ENCODE data around the gene FPR2. TPM values are rescaled to one million over a fixed set of nuclear protein-coding genes. Genes with fewer than 3 reads are reported as not detected.

Gene FPR2
- total RNA-seq, 2 experiments from 2014 or later, result not detected

DNA sequence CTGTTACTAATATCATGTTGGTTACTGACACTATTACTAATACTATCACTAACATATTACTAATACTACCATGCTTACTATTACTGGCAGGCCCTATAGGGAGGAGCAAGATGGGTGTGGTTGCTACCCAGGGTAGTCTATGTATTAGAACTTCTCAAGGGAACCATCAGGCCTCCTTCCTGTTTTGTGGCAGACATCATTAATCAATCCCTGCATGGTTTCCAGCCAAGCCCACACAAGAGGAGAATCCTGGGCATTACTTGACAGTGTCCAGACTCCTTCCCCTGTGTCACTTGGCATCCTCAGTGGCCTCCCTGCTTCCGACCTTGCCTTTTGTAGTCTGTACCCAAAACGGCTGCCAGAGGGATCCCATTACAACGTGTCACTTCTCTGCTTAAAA lies 46.1 kb upstream of the FPR2 start:
- POLR2A ChIA-PET, result no interaction called here
- CTCF ChIA-PET (ENCODE audit: unreplicated experiment), result no interaction called here
- no peaks in the 10 kb centered on the region for H4K20me1 ChIP-seq (ENCODE audit: insufficient read depth, low read length)
- DNase-seq (ENCODE audit: low spot score), result peak; percentile 18
- H3K79me2 ChIP-seq (ENCODE audit: insufficient read depth, low read depth, low read length), result no peaks in the 10 kb centered on the region
- no peaks in the 10 kb centered on the region for H3K9me3 ChIP-seq (ENCODE audit: low read length)
- H2AFZ ChIP-seq (ENCODE audit: low read length), result no peak overlapping the region
- no peak overlapping the region for H3K4me2 ChIP-seq (ENCODE audit: low read length)
- no peak overlapping the region for H3K4me3 ChIP-seq (ENCODE audit: low read depth, low read length, poor library complexity, severe bottlenecking)
- H3K4me1 ChIP-seq (ENCODE audit: insufficient read depth, low read length, poor library complexity, severe bottlenecking), result peaks cover 33% of the 10 kb centered on the region
- no TSS peak for BruUV-seq (replicated peaks)
- H3K36me3 ChIP-seq (ENCODE audit: insufficient read depth, low read length), result no peaks in the 10 kb centered on the region
- intact Hi-C loops (cut with micrococcal nuclease; ENCODE audit: unreplicated experiment), result no loop called here
- TF ChIP-seq, protein P1, sequence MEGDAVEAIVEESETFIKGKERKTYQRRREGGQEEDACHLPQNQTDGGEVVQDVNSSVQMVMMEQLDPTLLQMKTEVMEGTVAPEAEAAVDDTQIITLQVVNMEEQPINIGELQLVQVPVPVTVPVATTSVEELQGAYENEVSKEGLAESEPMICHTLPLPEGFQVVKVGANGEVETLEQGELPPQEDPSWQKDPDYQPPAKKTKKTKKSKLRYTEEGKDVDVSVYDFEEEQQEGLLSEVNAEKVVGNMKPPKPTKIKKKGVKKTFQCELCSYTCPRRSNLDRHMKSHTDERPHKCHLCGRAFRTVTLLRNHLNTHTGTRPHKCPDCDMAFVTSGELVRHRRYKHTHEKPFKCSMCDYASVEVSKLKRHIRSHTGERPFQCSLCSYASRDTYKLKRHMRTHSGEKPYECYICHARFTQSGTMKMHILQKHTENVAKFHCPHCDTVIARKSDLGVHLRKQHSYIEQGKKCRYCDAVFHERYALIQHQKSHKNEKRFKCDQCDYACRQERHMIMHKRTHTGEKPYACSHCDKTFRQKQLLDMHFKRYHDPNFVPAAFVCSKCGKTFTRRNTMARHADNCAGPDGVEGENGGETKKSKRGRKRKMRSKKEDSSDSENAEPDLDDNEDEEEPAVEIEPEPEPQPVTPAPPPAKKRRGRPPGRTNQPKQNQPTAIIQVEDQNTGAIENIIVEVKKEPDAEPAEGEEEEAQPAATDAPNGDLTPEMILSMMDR (conservative IDR thresholded peaks at IDR 0.05; ENCODE audit: low read length), result no peak
- no peak for TF ChIP-seq EZH2phosphoT487 (IDR thresholded peaks at IDR 0.05; ENCODE audit: borderline replicate concordance, low read depth, low read length)
- H3K27ac ChIP-seq (ENCODE audit: low read depth, low read length, poor library complexity, severe bottlenecking), result no peak overlapping the region
- no peaks in the 10 kb centered on the region for H3K9me2 ChIP-seq (ENCODE audit: insufficient read depth, low read length)

DNA sequence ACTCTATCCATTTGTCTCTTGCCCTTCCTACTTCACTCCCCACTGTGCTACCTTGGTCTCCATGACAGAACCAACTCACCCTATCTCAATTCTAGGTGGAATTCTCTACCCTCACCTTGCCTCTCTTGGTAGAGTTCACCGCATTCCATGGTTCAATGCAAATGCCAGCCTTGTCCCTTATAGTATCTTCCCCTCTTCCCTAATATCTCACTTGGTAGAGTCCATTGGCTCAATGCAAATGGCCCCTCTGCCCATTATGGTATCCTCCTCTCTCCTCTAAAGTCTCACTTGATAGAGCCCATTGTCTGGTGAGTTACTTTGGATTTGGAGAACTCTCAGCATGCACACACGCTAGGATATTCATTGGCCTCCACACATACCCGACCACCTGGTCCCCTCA lies 45.1 kb upstream of the FPR2 start:
- H3K9me3 ChIP-seq (ENCODE audit: low read length), result no peaks in the 10 kb centered on the region
- TF ChIP-seq EZH2phosphoT487 (IDR thresholded peaks at IDR 0.05; ENCODE audit: borderline replicate concordance, low read depth, low read length), result no peak
- TF ChIP-seq, protein P1 (conservative IDR thresholded peaks at IDR 0.05; ENCODE audit: low read length), result no peak
- CTCF ChIA-PET (ENCODE audit: unreplicated experiment), result no interaction called here
- H3K79me2 ChIP-seq (ENCODE audit: insufficient read depth, low read depth, low read length), result no peaks in the 10 kb centered on the region
- no peak overlapping the region for H3K4me3 ChIP-seq (ENCODE audit: low read depth, low read length, poor library complexity, severe bottlenecking)
- no peak for DNase-seq (ENCODE audit: low spot score)
- no peaks in the 10 kb centered on the region for H3K9me2 ChIP-seq (ENCODE audit: insufficient read depth, low read length)
- H4K20me1 ChIP-seq (ENCODE audit: insufficient read depth, low read length), result no peaks in the 10 kb centered on the region
- peaks cover 23% of the 10 kb centered on the region for H3K4me1 ChIP-seq (ENCODE audit: insufficient read depth, low read length, poor library complexity, severe bottlenecking)
- no peak overlapping the region for H3K27ac ChIP-seq (ENCODE audit: low read depth, low read length, poor library complexity, severe bottlenecking)
- H3K4me2 ChIP-seq (ENCODE audit: low read length), result no peak overlapping the region
- POLR2A ChIA-PET, result no interaction called here
- H2AFZ ChIP-seq (ENCODE audit: low read length), result no peak overlapping the region
- intact Hi-C loops (cut with micrococcal nuclease; ENCODE audit: unreplicated experiment), result no loop called here
- no peaks in the 10 kb centered on the region for H3K36me3 ChIP-seq (ENCODE audit: insufficient read depth, low read length)
- no TSS peak for BruUV-seq (replicated peaks)

DNA sequence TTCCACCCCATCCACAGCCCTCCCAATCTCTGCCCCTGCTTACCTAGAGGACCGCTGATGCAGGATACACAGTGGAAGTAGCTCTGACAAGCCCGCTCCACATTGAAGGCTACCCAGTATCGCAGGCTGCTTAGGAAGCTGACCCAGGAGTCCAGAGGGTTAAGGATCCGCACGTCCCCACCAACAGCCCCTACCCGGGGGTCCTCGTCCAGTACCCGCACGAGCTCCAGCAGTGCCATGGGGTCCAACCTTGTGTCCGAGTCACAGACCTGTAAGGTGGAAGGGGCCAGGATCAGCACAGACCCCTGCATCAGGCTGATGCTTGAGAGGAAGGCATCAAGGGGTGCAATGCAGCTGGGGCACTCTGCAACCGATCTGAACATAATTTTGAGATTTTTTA lies 44.1 kb upstream of the FPR2 start:
- H3K4me3 ChIP-seq (ENCODE audit: low read depth, low read length, poor library complexity, severe bottlenecking), result no peak overlapping the region
- H3K4me2 ChIP-seq (ENCODE audit: low read length), result no peak overlapping the region
- H4K20me1 ChIP-seq (ENCODE audit: insufficient read depth, low read length), result no peaks in the 10 kb centered on the region
- no peak overlapping the region for H3K27ac ChIP-seq (ENCODE audit: low read depth, low read length, poor library complexity, severe bottlenecking)
- H3K4me1 ChIP-seq (ENCODE audit: insufficient read depth, low read length, poor library complexity, severe bottlenecking), result peaks cover 15% of the 10 kb centered on the region
- no peak overlapping the region for H2AFZ ChIP-seq (ENCODE audit: low read length)
- TF ChIP-seq, protein P1 (conservative IDR thresholded peaks at IDR 0.05; ENCODE audit: low read length), result no peak
- no peak for TF ChIP-seq EZH2phosphoT487 (IDR thresholded peaks at IDR 0.05; ENCODE audit: borderline replicate concordance, low read depth, low read length)
- intact Hi-C loops (cut with micrococcal nuclease; ENCODE audit: unreplicated experiment), result no loop called here
- ChIA-PET CTCF (ENCODE audit: unreplicated experiment) (no interaction called here), POLR2A (no interaction called here)
- H3K9me2 ChIP-seq (ENCODE audit: insufficient read depth, low read length), result no peaks in the 10 kb centered on the region
- no peaks in the 10 kb centered on the region for H3K36me3 ChIP-seq (ENCODE audit: insufficient read depth, low read length)
- no peaks in the 10 kb centered on the region for H3K79me2 ChIP-seq (ENCODE audit: insufficient read depth, low read depth, low read length)
- DNase-seq (ENCODE audit: low spot score), result no peak
- no peaks in the 10 kb centered on the region for H3K9me3 ChIP-seq (ENCODE audit: low read length)
- no TSS peak for BruUV-seq (replicated peaks)
